Smooth muscle cell (in vitro differentiated cells): ENCODE measurements around the gene CEP78. TPM values are rescaled to one million over a fixed set of nuclear protein-coding genes. Genes with fewer than 3 reads are reported as not detected.

Experiments
- DNase-seq: peaks from one replicate; lab custom pipeline; 2025; ENCODE audit not compliant: unreplicated experiment; lab: John Stamatoyannopoulos, UW
- H2AFZ ChIP-seq: fragments of 200-600 bp; sonication (generic); 2 replicates; pipeline ENCODE4 v1.6.0; 2016; ENCODE audit warnings: antibody characterized with exemption, low read depth, mild to moderate bottlenecking
- H3F3A ChIP-seq: fragments of 200-600 bp; sonication (generic); 2 replicates; pipeline ENCODE4 v1.6.0; 2017; ENCODE audit warnings: antibody characterized with exemption, low read depth
- H3K27ac ChIP-seq: fragments of 200-600 bp; sonication (generic); 2 replicates; pipeline ENCODE4 v1.5.1; 2016; ENCODE audit warnings: low read depth, mild to moderate bottlenecking
- H3K27me3 ChIP-seq: fragments of 200-600 bp; sonication (generic); 2 replicates; pipeline ENCODE4 v1.6.1; 2016; ENCODE audit warnings: low read depth, mild to moderate bottlenecking
- H3K36me3 ChIP-seq: fragments of 200-600 bp; sonication (generic); 2 replicates; pipeline ENCODE4 v1.5.1; 2016; ENCODE audit warnings: low read depth
- H3K4me1 ChIP-seq: fragments of 200-600 bp; sonication (generic); 2 replicates; pipeline ENCODE4 v1.5.1; 2016; ENCODE audit warnings: low read depth
- H3K4me2 ChIP-seq: fragments of 200-600 bp; sonication (generic); 2 replicates; pipeline ENCODE4 v1.6.0; 2016; ENCODE audit warnings: mild to moderate bottlenecking
- H3K4me3 ChIP-seq: fragments of 200-600 bp; sonication (generic); 2 replicates; pipeline ENCODE4 v1.5.1; 2016; ENCODE audit warnings: mild to moderate bottlenecking
- H3K79me2 ChIP-seq: fragments of 200-600 bp; sonication (generic); 2 replicates; pipeline ENCODE4 v1.6.0; 2016; ENCODE audit warnings: low read depth, mild to moderate bottlenecking
- H3K9ac ChIP-seq: fragments of 200-600 bp; sonication (generic); 2 replicates; pipeline ENCODE4 v1.6.0; 2016; ENCODE audit warnings: low read depth
- H3K9me3 ChIP-seq: fragments of 200-600 bp; sonication (generic); replicated peaks from 2 replicates; pipeline ENCODE4 v1.5.1; 2016; ENCODE audit warnings: low read depth
- H4K20me1 ChIP-seq: fragments of 200-600 bp; sonication (generic); 2 replicates; pipeline ENCODE4 v1.6.0; 2016; ENCODE audit warnings: low read depth
- CTCF ChIP-seq: fragments of 200-600 bp; sonication (generic); IDR thresholded peaks from 2 replicates; pipeline ENCODE4 v1.5.1; 2017; ENCODE audit warnings: borderline replicate concordance, mild to moderate bottlenecking, antibody characterized with exemption; ENCODE audit not compliant: insufficient read depth, poor library complexity, severe bottlenecking
- whole genome bisulfite sequencing: methylation state at CpG from one replicate; pipeline ENCODE4 v1.1.7; 2016; ENCODE audit warnings: low lambda C conversion rate; 5-methylcytosine and 5-hydroxymethylcytosine counted together
- polyA plus RNA-seq: library from polyadenylated mRNA; unstranded; fragments of >200 nt; fragmentation: Nextera tagmentation; extraction: Ambion mirVana; gene quantifications from 2 replicates; pipeline ENCODE4 v1.2.1, GENCODE V29; 2016
- total RNA-seq: library from RNA; depleted of rRNA; stranded (reverse); fragments of >200 nt; gene quantifications from 2 replicates; pipeline ENCODE4 v1.2.3, GENCODE V29; 2014

Gene CEP78
- total and polyA plus RNA-seq, 2 experiments from 2014 or later, result 8.2 to 25.4 TPM

GRCh38 chr9:78207319-78207718, 28.6 kb upstream of the CEP78 start:
- TF ChIP-seq CTCF, result no peak

GRCh38 chr9:78207901-78208300, 28.0 kb upstream of the CEP78 start:
- H3K4me2 ChIP-seq, result no peak overlapping the region
- H3K79me2 ChIP-seq, result no peaks in the 10 kb centered on the region
- no peak for DNase-seq
- no peaks in the 10 kb centered on the region for H3K27me3 ChIP-seq
- H3K27ac ChIP-seq, result no peak overlapping the region
- TF ChIP-seq CTCF, result no peak
- no peaks in the 10 kb centered on the region for H3K4me1 ChIP-seq
- no peaks in the 10 kb centered on the region for H3F3A ChIP-seq
- H3K9me3 ChIP-seq, result no peaks in the 10 kb centered on the region
- WGBS, result 63% methylated on average over 4 of the region's 4 CpGs
- no peak overlapping the region for H3K9ac ChIP-seq
- H3K4me3 ChIP-seq, result no peak overlapping the region
- H3K36me3 ChIP-seq, result no peaks in the 10 kb centered on the region
- H4K20me1 ChIP-seq, result no peaks in the 10 kb centered on the region
- H2AFZ ChIP-seq, result no peak overlapping the region

More at GRCh38 chr9:78207319-78207718, 28.6 kb upstream of the CEP78 start:
- no peaks in the 10 kb centered on the region for H3K79me2 ChIP-seq
- H3K4me3 ChIP-seq, result no peak overlapping the region
- H3K4me1 ChIP-seq, result no peaks in the 10 kb centered on the region
- H3K27me3 ChIP-seq, result no peaks in the 10 kb centered on the region
- no peak overlapping the region for H3K4me2 ChIP-seq
- no peak for DNase-seq
- H3K9me3 ChIP-seq, result no peaks in the 10 kb centered on the region
- H2AFZ ChIP-seq, result no peak overlapping the region
- H3K36me3 ChIP-seq, result no peaks in the 10 kb centered on the region
- WGBS, result 85% methylated on average over 2 of the region's 2 CpGs
- no peak overlapping the region for H3K27ac ChIP-seq
- no peaks in the 10 kb centered on the region for H3F3A ChIP-seq
- H4K20me1 ChIP-seq, result no peaks in the 10 kb centered on the region
- H3K9ac ChIP-seq, result no peak overlapping the region

GRCh38 chr9:78209127-78209526, 26.7 kb upstream of the CEP78 start:
- Histone ChIP-seq H3K36me3 (no peaks in the 10 kb centered on the region), H3K4me3 (no peak overlapping the region), H3K9ac (no peak overlapping the region), H3F3A (no peaks in the 10 kb centered on the region), H2AFZ (no peak overlapping the region), H3K4me2 (no peak overlapping the region), H3K27me3 (no peaks in the 10 kb centered on the region), H3K79me2 (no peaks in the 10 kb centered on the region), H3K4me1 (no peaks in the 10 kb centered on the region), H4K20me1 (no peaks in the 10 kb centered on the region), H3K9me3 (no peaks in the 10 kb centered on the region), H3K27ac (no peak overlapping the region)
- no peak for DNase-seq
- TF ChIP-seq CTCF, result no peak
- 98% methylated on average over 7 of the region's 7 CpGs for WGBS

- no peaks in the 10 kb centered on the region for H3K9me3 ChIP-seq
- H3F3A ChIP-seq, result no peaks in the 10 kb centered on the region
- no peaks in the 10 kb centered on the region for H3K4me1 ChIP-seq
- no peaks in the 10 kb centered on the region for H3K36me3 ChIP-seq
- 92% methylated on average over 4 of the region's 4 CpGs for WGBS
- no peak overlapping the region for H3K4me3 ChIP-seq
- no peaks in the 10 kb centered on the region for H4K20me1 ChIP-seq
- H3K9ac ChIP-seq, result no peak overlapping the region
- H3K27me3 ChIP-seq, result no peaks in the 10 kb centered on the region
- H2AFZ ChIP-seq, result no peak overlapping the region
- DNase-seq, result no peak
- H3K79me2 ChIP-seq, result no peaks in the 10 kb centered on the region
- TF ChIP-seq CTCF, result no peak
- H3K4me2 ChIP-seq, result no peak overlapping the region
- H3K27ac ChIP-seq, result no peak overlapping the region
These were observed 25.0 kb upstream of the CEP78 start for GRCh38 chr9:78210841-78211301.
